HUES64 (cell line): ENCODE results near the gene OLFML3.
"Not testable (repeated sequence)": the region's sequence is repeated elsewhere in the genome, so short reads cannot be mapped to it uniquely, and the experiment has no call there.

Experiments
- H3K27ac ChIP-seq: 2 replicates; pipeline ENCODE4 v1.7.0; 2013; ENCODE audit warnings: low read depth, low read length, inconsistent platforms
- H3K27me3 ChIP-seq: 2 replicates; pipeline ENCODE4 v1.6.1; 2013; ENCODE audit warnings: mild to moderate bottlenecking, low read length; ENCODE audit not compliant: insufficient read depth
- H3K36me3 ChIP-seq: 2 replicates; pipeline ENCODE4 v1.6.1; 2013; ENCODE audit warnings: mild to moderate bottlenecking, low read length; ENCODE audit not compliant: insufficient read depth
- H3K4me1 ChIP-seq: 2 replicates; pipeline ENCODE4 v1.6.1; 2013; ENCODE audit warnings: mild to moderate bottlenecking, low read length, moderate library complexity; ENCODE audit not compliant: insufficient read depth
- H3K4me3 ChIP-seq: 2 replicates; pipeline ENCODE4 v1.5.1; 2013; ENCODE audit warnings: mild to moderate bottlenecking, low read length, moderate library complexity
- H3K9ac ChIP-seq: 2 replicates; pipeline ENCODE4 v1.6.1; 2013; ENCODE audit warnings: mild to moderate bottlenecking, low read depth, low read length
- H3K9me3 ChIP-seq: 2 replicates; pipeline ENCODE4 v1.6.1; 2013; ENCODE audit warnings: low read depth, low read length; ENCODE audit not compliant: insufficient read depth
- WGBS: fragments of 150-250, 120-280 bp; methylation state at CpG from one replicate; pipeline ENCODE4 v1.1.7; 2013; ENCODE audit warnings: missing lambda C conversion rate; 5-methylcytosine and 5-hydroxymethylcytosine counted together

OLFML3 gene

GRCh38 chr1:114009393-114009792, 30.1 kb downstream of the OLFML3 start:
- Histone ChIP-seq H3K27me3 (no peaks in the 10 kb centered on the region), H3K4me1 (peaks cover 19% of the 10 kb centered on the region), H3K4me3 (no peak overlapping the region), H3K27ac (no peak overlapping the region), H3K9me3 (no peaks in the 10 kb centered on the region), H3K9ac (no peak overlapping the region), H3K36me3 (no peaks in the 10 kb centered on the region)
- no CpG with 5 or more reads among the region's 1 CpG for WGBS

GRCh38 chr1:114010433-114011184, 31.3 kb downstream of the OLFML3 start:
- H3K4me3 ChIP-seq, result no peak overlapping the region
- H3K4me1 ChIP-seq, result peaks cover 27% of the 10 kb centered on the region
- no peaks in the 10 kb centered on the region for H3K27me3 ChIP-seq
- no peaks in the 10 kb centered on the region for H3K9me3 ChIP-seq
- H3K9ac ChIP-seq, result no peak overlapping the region
- WGBS, result 95% methylated on average over 5 of the region's 9 CpGs
- no peak overlapping the region for H3K27ac ChIP-seq
- no peaks in the 10 kb centered on the region for H3K36me3 ChIP-seq

GRCh38 chr1:114011796-114012195, 32.5 kb downstream of the OLFML3 start:
- no peaks in the 10 kb centered on the region for H3K36me3 ChIP-seq
- peaks cover 29% of the 10 kb centered on the region for H3K4me1 ChIP-seq
- no peak overlapping the region for H3K4me3 ChIP-seq
- no peak overlapping the region for H3K27ac ChIP-seq
- H3K9me3 ChIP-seq, result no peaks in the 10 kb centered on the region
- H3K9ac ChIP-seq, result no peak overlapping the region
- H3K27me3 ChIP-seq, result no peaks in the 10 kb centered on the region

DNA sequence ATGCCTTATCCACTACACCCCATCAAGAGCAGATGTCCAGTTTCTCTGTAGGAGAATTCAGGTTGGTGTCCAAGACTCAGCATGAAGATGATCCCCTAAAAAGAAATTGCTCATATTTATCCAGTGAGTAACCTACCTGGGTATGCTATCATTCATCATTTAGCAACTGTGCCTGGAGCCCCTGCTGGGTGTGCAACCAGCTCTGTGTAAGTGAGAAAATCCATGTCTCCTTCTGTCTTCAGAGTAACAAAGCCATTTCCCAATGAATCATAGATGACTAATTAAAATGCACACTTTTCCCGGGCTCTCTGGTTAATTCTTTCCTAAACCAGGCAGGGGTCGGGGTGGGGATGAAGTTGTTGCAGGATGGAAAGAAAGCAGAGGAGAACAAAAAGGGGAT, 35.8 kb downstream of the OLFML3 start:
- Histone ChIP-seq H3K4me3 (no peak overlapping the region), H3K9ac (no peak overlapping the region), H3K9me3 (peaks cover 12% of the 10 kb centered on the region), H3K27me3 (no peaks in the 10 kb centered on the region), H3K4me1 (peaks cover 18% of the 10 kb centered on the region; the same call in 1 of the 2 replicates), H3K36me3 (no peaks in the 10 kb centered on the region), H3K27ac (no peak overlapping the region)
- 66% methylated on average over 2 of the region's 2 CpGs for WGBS

- not testable (repeated sequence) for H3K27ac ChIP-seq, H3K36me3 ChIP-seq, H3K4me3 ChIP-seq, H3K27me3 ChIP-seq, H3K9ac ChIP-seq
- Histone ChIP-seq H3K9me3 (peaks cover 12% of the 10 kb centered on the region), H3K4me1 (peaks cover 30% of the 10 kb centered on the region)
- 87% methylated on average over 3 of the region's 3 CpGs for WGBS
Measured at GRCh38 chr1:114019724-114020123, 40.5 kb downstream of the OLFML3 start.

- Histone ChIP-seq H3K4me3 (no peak overlapping the region), H3K4me1 (peaks cover 24% of the 10 kb centered on the region), H3K9ac (no peak overlapping the region), H3K36me3 (no peaks in the 10 kb centered on the region), H3K27ac (no peak overlapping the region), H3K9me3 (peaks cover 12% of the 10 kb centered on the region), H3K27me3 (no peaks in the 10 kb centered on the region)
- WGBS, result 86% methylated on average over 4 of the region's 4 CpGs
Measured at GRCh38 chr1:114021665-114022099, 42.4 kb downstream of the OLFML3 start.

GRCh38 chr1:114022877-114023276, 43.6 kb downstream of the OLFML3 start:
- H3K4me3 ChIP-seq, result no peak overlapping the region
- H3K4me1 ChIP-seq, result peaks cover 24% of the 10 kb centered on the region
- H3K36me3 ChIP-seq, result no peaks in the 10 kb centered on the region
- no peak overlapping the region for H3K27ac ChIP-seq
- no peak overlapping the region for H3K9ac ChIP-seq
- peaks cover 12% of the 10 kb centered on the region for H3K9me3 ChIP-seq
- H3K27me3 ChIP-seq, result no peaks in the 10 kb centered on the region
- 96% methylated on average over 2 of the region's 2 CpGs for whole genome bisulfite sequencing

GRCh38 chr1:114023377-114023776, 44.1 kb downstream of the OLFML3 start:
- H3K9ac ChIP-seq, result no peak overlapping the region
- H3K27ac ChIP-seq, result peak overlapping the region; percentile 51; the same call in 1 of the 2 replicates
- H3K27me3 ChIP-seq, result no peaks in the 10 kb centered on the region
- H3K9me3 ChIP-seq, result peaks cover 12% of the 10 kb centered on the region
- peaks cover 24% of the 10 kb centered on the region for H3K4me1 ChIP-seq
- 91% methylated on average over 6 of the region's 6 CpGs for WGBS
- H3K36me3 ChIP-seq, result no peaks in the 10 kb centered on the region
- no peak overlapping the region for H3K4me3 ChIP-seq

- no peaks in the 10 kb centered on the region for H3K27me3 ChIP-seq
- H3K27ac ChIP-seq, result peak overlapping the region; percentile 51; the same call in 1 of the 2 replicates
- peaks cover 5% of the 10 kb centered on the region; the same call in 1 of the 2 replicates for H3K9me3 ChIP-seq
- H3K4me3 ChIP-seq, result no peak overlapping the region
- H3K9ac ChIP-seq, result no peak overlapping the region
- H3K36me3 ChIP-seq, result no peaks in the 10 kb centered on the region
- 66% methylated on average over 6 of the region's 6 CpGs for WGBS
- peaks cover 24% of the 10 kb centered on the region for H3K4me1 ChIP-seq
Measured at GRCh38 chr1:114024049-114024448, 44.8 kb downstream of the OLFML3 start.

- Histone ChIP-seq H3K27me3 (no peaks in the 10 kb centered on the region), H3K27ac (no peak overlapping the region), H3K9ac (no peak overlapping the region), H3K36me3 (no peaks in the 10 kb centered on the region), H3K4me1 (peaks cover 26% of the 10 kb centered on the region), H3K9me3 (no peaks in the 10 kb centered on the region), H3K4me3 (no peak overlapping the region)
- WGBS, result 97% methylated on average over 5 of the region's 5 CpGs
Measured at GRCh38 chr1:114025609-114026401, 46.5 kb downstream of the OLFML3 start.

- Histone ChIP-seq H3K4me3 (no peak overlapping the region), H3K9me3 (no peaks in the 10 kb centered on the region), H3K27me3 (no peaks in the 10 kb centered on the region), H3K27ac (no peak overlapping the region), H3K36me3 (no peaks in the 10 kb centered on the region), H3K4me1 (peaks cover 33% of the 10 kb centered on the region), H3K9ac (no peak overlapping the region)
- WGBS, result 93% methylated on average over 6 of the region's 6 CpGs
Measured at GRCh38 chr1:114026797-114027196, 47.5 kb downstream of the OLFML3 start.
